ENCODE results near the gene SLC6A17. TPM values are rescaled to one million over a fixed set of nuclear protein-coding genes. Genes with fewer than 3 reads are reported as not detected.

SLC6A17 gene
- total RNA-seq, 2 donors from 2014 or later = 0.07 TPM; not detected in 1

GRCh38 chr1:110208916-110209645 is 58.8 kb downstream of the SLC6A17 start:
- no peaks in the 10 kb centered on the region for H3K9me3 Mint-ChIP-seq
- peak; percentile 10 for TF ChIP-seq CTCF (conservative IDR thresholded peaks at IDR 0.05)
- H3K9me3 ChIP-seq (ENCODE audit: control insufficient read depth, low read length) = no peaks in the 10 kb centered on the region
- DNase-seq = peak; percentile 66
- WGBS, 2 experiments (ENCODE audit: insufficient coverage in 1 of 2, insufficient read length in 1 of 2) = 39 to 43% methylated on average over 7 of the region's 7 CpGs
- no peak overlapping the region for H3K9ac ChIP-seq (ENCODE audit: extremely low read depth, low read length, poor library complexity, severe bottlenecking)
- no peaks in the 10 kb centered on the region for H3K36me3 Mint-ChIP-seq (ENCODE audit: low read depth)
- peak overlapping the region; percentile 76 for H3K4me3 Mint-ChIP-seq
- H3K4me1 ChIP-seq (ENCODE audit: control insufficient read depth, insufficient read depth, low read length) = no peaks in the 10 kb centered on the region
- no peaks in the 10 kb centered on the region for H3K36me3 ChIP-seq (ENCODE audit: control insufficient read depth, insufficient read depth, low read length)
- peak overlapping the region; percentile 82 for H3K27ac Mint-ChIP-seq
- H3K27me3 ChIP-seq (ENCODE audit: control insufficient read depth, insufficient read depth, low read length, poor library complexity, severe bottlenecking) = peaks cover 41% of the 10 kb centered on the region
- peaks cover 45% of the 10 kb centered on the region for H3K27me3 Mint-ChIP-seq (ENCODE audit: insufficient read depth)
- peaks cover 22% of the 10 kb centered on the region for H3K4me1 Mint-ChIP-seq
- H3K4me3 ChIP-seq (ENCODE audit: low read length) = peak overlapping the region; percentile 69
- H3K27ac ChIP-seq (ENCODE audit: low read depth, low read length) = no peak overlapping the region

- no peak for TF ChIP-seq CTCF (conservative IDR thresholded peaks at IDR 0.05)
- Histone ChIP-seq H3K4me1 (ENCODE audit: control insufficient read depth, insufficient read depth, low read length) (peaks cover 4% of the 10 kb centered on the region), H3K4me3 (ENCODE audit: low read length) (peak within 1 kb of the TSS; percentile 69), H3K9ac (ENCODE audit: extremely low read depth, low read length, poor library complexity, severe bottlenecking) (no peak within 1 kb of the TSS), H3K36me3 (ENCODE audit: control insufficient read depth, insufficient read depth, low read length) (no peaks in the 10 kb centered on the region), H3K9me3 (ENCODE audit: control insufficient read depth, low read length) (no peaks in the 10 kb centered on the region), H3K27ac (ENCODE audit: low read depth, low read length) (peak within 1 kb of the TSS; percentile 12), H3K27me3 (ENCODE audit: control insufficient read depth, insufficient read depth, low read length, poor library complexity, severe bottlenecking) (peaks cover 43% of the 10 kb centered on the region)
- Mint-ChIP-seq H3K36me3 (ENCODE audit: low read depth) (no peaks in the 10 kb centered on the region), H3K9me3 (no peaks in the 10 kb centered on the region), H3K4me1 (peaks cover 28% of the 10 kb centered on the region), H3K27ac (peak within 1 kb of the TSS; percentile 82), H3K27me3 (ENCODE audit: insufficient read depth) (peaks cover 47% of the 10 kb centered on the region), H3K4me3 (peak within 1 kb of the TSS; percentile 76)
- DNase-seq = peak; percentile 95
- 2 to 3% methylated on average over 12 to 103 of the region's 103 CpGs for WGBS, 2 experiments (ENCODE audit: insufficient coverage in 1 of 2, insufficient read length in 1 of 2)
Measured at GRCh38 chr1:110209715-110210603, 59.7 kb downstream of the SLC6A17 start, which contains the start of gene KCNC4. Gene KCNC4 (plus strand): TSS chr1:110210314. CDS start chr1:110211500, 1,186 bp downstream.

- no peak for TF ChIP-seq CTCF (conservative IDR thresholded peaks at IDR 0.05)
- no peaks in the 10 kb centered on the region for H3K36me3 ChIP-seq (ENCODE audit: control insufficient read depth, insufficient read depth, low read length)
- no peaks in the 10 kb centered on the region for H3K9me3 Mint-ChIP-seq
- DNase-seq = peak; percentile 82
- H3K4me1 Mint-ChIP-seq = peaks cover 31% of the 10 kb centered on the region
- H3K27me3 Mint-ChIP-seq (ENCODE audit: insufficient read depth) = peaks cover 47% of the 10 kb centered on the region
- peaks cover 43% of the 10 kb centered on the region for H3K27me3 ChIP-seq (ENCODE audit: control insufficient read depth, insufficient read depth, low read length, poor library complexity, severe bottlenecking)
- H3K4me3 Mint-ChIP-seq = peak overlapping the region; percentile 62
- WGBS, 2 experiments (ENCODE audit: insufficient coverage in 1 of 2, insufficient read length in 1 of 2) = 1% methylated on average over 18 to 101 of the region's 101 CpGs
- H3K36me3 Mint-ChIP-seq (ENCODE audit: low read depth) = no peaks in the 10 kb centered on the region
- no peak overlapping the region for H3K9ac ChIP-seq (ENCODE audit: extremely low read depth, low read length, poor library complexity, severe bottlenecking)
- H3K27ac ChIP-seq (ENCODE audit: low read depth, low read length) = no peak overlapping the region
- no peak overlapping the region for H3K27ac Mint-ChIP-seq
- no peaks in the 10 kb centered on the region for H3K9me3 ChIP-seq (ENCODE audit: control insufficient read depth, low read length)
- peaks cover 12% of the 10 kb centered on the region for H3K4me1 ChIP-seq (ENCODE audit: control insufficient read depth, insufficient read depth, low read length)
- peak overlapping the region; percentile 69 for H3K4me3 ChIP-seq (ENCODE audit: low read length)
Measured at GRCh38 chr1:110210604-110211495, 60.6 kb downstream of the SLC6A17 start.

Measured in endodermal cell (in vitro differentiated cells).